GM23338 (cell line): ENCODE data around the gene PRDX4.

Experiments
- CREB1 ChIP-seq: fragments of 250-450 bp; sonication (Bioruptor Pico); IDR thresholded peaks from 2 replicates; pipeline ENCODE4 v1.5.0; 2020; ENCODE audit warnings: low read depth, mild to moderate bottlenecking, moderate library complexity
- EZH2 ChIP-seq: fragments of 200-600 bp; sonication (generic); IDR thresholded peaks from one replicate; pipeline ENCODE4 v1.8.0; 2017; ENCODE audit warnings: antibody characterized with exemption, mild to moderate bottlenecking, low read depth; ENCODE audit not compliant: unreplicated experiment
- EZH2phosphoT487 ChIP-seq: fragments of 200-600 bp; sonication (generic); IDR thresholded peaks from one replicate; pipeline ENCODE4 v1.8.1; 2018; ENCODE audit warnings: antibody characterized with exemption; ENCODE audit not compliant: unreplicated experiment
- POLR2AphosphoS5 ChIP-seq: IDR thresholded peaks from 2 replicates; pipeline ENCODE4 v1.6.1; 2016; ENCODE audit warnings: antibody characterized with exemption, low read depth
- STAT1 ChIP-seq: IDR thresholded peaks from one replicate; pipeline ENCODE4 v1.6.1; 2016; ENCODE audit warnings: antibody characterized with exemption; ENCODE audit not compliant: unreplicated experiment
- ZNF331 ChIP-seq: fragments of 250-450 bp; sonication (Bioruptor Pico); IDR thresholded peaks from 2 replicates; pipeline ENCODE4 v1.5.0; 2020; ENCODE audit warnings: low read depth, mild to moderate bottlenecking, moderate library complexity
- TF ChIP-seq, protein P1 (sequence below), 2 experiments: fragments of 200-600 bp in 1 of 2; sonication (generic) in 1 of 2; conservative IDR thresholded peaks; 2 replicates each; pipeline versions ENCODE4 v1.5.1 to v1.6.1; 2016 to 2017; ENCODE audit warnings: antibody characterized with exemption in 2 of 2, low read depth in 2 of 2, mild to moderate bottlenecking in 2 of 2, moderate library complexity in 1 of 2
- TF ChIP-seq, protein P2 (sequence below): IDR thresholded peaks from one replicate; pipeline ENCODE4 v1.6.1; 2018; ENCODE audit warnings: antibody characterized with exemption; ENCODE audit not compliant: unreplicated experiment
- TF ChIP-seq, protein P3 (sequence below): IDR thresholded peaks from 2 replicates; pipeline ENCODE4 v1.6.1; 2016; ENCODE audit warnings: antibody characterized with exemption

DNA sequence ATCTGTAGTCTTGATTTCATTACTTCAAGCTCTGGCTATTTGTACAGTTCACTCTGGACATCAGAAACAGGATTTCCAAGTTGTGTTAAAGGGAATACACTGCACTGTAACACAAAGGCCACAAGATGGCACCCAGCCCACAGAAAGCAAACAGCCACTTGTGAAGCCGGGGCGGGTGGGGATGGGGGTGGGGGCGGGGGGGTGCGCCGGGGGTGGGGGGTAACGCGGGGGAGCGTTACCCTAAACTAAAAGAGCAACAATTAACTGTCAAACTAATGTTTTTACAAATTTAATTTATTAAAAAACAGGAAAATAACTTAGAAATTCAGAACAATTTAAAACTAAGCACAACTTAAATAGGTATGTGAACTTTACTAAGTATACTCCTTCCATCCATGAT, 27.3 kb downstream of the PRDX4 start:
- TF ChIP-seq, protein P1, sequence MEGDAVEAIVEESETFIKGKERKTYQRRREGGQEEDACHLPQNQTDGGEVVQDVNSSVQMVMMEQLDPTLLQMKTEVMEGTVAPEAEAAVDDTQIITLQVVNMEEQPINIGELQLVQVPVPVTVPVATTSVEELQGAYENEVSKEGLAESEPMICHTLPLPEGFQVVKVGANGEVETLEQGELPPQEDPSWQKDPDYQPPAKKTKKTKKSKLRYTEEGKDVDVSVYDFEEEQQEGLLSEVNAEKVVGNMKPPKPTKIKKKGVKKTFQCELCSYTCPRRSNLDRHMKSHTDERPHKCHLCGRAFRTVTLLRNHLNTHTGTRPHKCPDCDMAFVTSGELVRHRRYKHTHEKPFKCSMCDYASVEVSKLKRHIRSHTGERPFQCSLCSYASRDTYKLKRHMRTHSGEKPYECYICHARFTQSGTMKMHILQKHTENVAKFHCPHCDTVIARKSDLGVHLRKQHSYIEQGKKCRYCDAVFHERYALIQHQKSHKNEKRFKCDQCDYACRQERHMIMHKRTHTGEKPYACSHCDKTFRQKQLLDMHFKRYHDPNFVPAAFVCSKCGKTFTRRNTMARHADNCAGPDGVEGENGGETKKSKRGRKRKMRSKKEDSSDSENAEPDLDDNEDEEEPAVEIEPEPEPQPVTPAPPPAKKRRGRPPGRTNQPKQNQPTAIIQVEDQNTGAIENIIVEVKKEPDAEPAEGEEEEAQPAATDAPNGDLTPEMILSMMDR (conservative IDR thresholded peaks at IDR 0.05; ENCODE audit: low read depth in 2 of 2), result peak; percentile 28 to 72; a peak in 2 of 4 replicates
- TF ChIP-seq EZH2 (no peak), POLR2AphosphoS5 (no peak), STAT1 (no peak), EZH2phosphoT487 (no peak), ZNF331 (CRISPR knock-in tag) (no peak), CREB1 (no peak)
- TF ChIP-seq, protein P2, sequence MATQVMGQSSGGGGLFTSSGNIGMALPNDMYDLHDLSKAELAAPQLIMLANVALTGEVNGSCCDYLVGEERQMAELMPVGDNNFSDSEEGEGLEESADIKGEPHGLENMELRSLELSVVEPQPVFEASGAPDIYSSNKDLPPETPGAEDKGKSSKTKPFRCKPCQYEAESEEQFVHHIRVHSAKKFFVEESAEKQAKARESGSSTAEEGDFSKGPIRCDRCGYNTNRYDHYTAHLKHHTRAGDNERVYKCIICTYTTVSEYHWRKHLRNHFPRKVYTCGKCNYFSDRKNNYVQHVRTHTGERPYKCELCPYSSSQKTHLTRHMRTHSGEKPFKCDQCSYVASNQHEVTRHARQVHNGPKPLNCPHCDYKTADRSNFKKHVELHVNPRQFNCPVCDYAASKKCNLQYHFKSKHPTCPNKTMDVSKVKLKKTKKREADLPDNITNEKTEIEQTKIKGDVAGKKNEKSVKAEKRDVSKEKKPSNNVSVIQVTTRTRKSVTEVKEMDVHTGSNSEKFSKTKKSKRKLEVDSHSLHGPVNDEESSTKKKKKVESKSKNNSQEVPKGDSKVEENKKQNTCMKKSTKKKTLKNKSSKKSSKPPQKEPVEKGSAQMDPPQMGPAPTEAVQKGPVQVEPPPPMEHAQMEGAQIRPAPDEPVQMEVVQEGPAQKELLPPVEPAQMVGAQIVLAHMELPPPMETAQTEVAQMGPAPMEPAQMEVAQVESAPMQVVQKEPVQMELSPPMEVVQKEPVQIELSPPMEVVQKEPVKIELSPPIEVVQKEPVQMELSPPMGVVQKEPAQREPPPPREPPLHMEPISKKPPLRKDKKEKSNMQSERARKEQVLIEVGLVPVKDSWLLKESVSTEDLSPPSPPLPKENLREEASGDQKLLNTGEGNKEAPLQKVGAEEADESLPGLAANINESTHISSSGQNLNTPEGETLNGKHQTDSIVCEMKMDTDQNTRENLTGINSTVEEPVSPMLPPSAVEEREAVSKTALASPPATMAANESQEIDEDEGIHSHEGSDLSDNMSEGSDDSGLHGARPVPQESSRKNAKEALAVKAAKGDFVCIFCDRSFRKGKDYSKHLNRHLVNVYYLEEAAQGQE, result no peak
- TF ChIP-seq, protein P3, sequence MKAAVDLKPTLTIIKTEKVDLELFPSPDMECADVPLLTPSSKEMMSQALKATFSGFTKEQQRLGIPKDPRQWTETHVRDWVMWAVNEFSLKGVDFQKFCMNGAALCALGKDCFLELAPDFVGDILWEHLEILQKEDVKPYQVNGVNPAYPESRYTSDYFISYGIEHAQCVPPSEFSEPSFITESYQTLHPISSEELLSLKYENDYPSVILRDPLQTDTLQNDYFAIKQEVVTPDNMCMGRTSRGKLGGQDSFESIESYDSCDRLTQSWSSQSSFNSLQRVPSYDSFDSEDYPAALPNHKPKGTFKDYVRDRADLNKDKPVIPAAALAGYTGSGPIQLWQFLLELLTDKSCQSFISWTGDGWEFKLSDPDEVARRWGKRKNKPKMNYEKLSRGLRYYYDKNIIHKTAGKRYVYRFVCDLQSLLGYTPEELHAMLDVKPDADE, result no peak
